GM18507 (cell line): Measurements from ENCODE around the gene HSPA14.
A peak's percentile ranks its signal among the peaks of the same experiment; 100 is the strongest.
"Not testable (repeated sequence)": the region's sequence is repeated elsewhere in the genome, so short reads cannot be mapped to it uniquely, and the experiment has no call there.

Experiments used
- DNase-seq: peaks from one replicate; pipeline ENCODE4 v3.0.0; 2011; ENCODE audit warnings: low read depth; ENCODE audit not compliant: insufficient read length; ENCODE audit errors: extremely low spot score
- FAIRE-seq: peaks from 2 replicates; lab custom pipeline; 2011; peaks lifted over from hg19 to GRCh38; lab: Jason Lieb, UNC

Gene HSPA14

GRCh38 chr10:14878266-14879123 is 40.4 kb downstream of the HSPA14 start, which contains the start of gene SUV39H2:
Gene SUV39H2 (plus strand): TSS chr10:14878866. CDS start chr10:14878889, 23 bp downstream.
- FAIRE-seq (peak; percentile 92), DNase-seq (peak; percentile 99)

- FAIRE-seq, result no peak
Observed at GRCh38 chr10:14879124-14879927, 41.2 kb downstream of the HSPA14 start.

GRCh38 chr10:14879928-14880193 is 41.8 kb downstream of the HSPA14 start:
- DNase-seq (no peak), FAIRE-seq (no peak)

More at GRCh38 chr10:14879124-14879927, 41.2 kb downstream of the HSPA14 start:
- peak; percentile 12 for DNase-seq

GRCh38 chr10:14880229-14880628 is 42.1 kb downstream of the HSPA14 start:
- DNase-seq (no peak), FAIRE-seq (no peak)

GRCh38 chr10:14884082-14884481 is 46.0 kb downstream of the HSPA14 start:
- FAIRE-seq (no peak), DNase-seq (no peak)

GRCh38 chr10:14889318-14889717 is 51.2 kb downstream of the HSPA14 start:
- no peak for DNase-seq
- FAIRE-seq, result peak; percentile 29

GRCh38 chr10:14891151-14891550 is 53.0 kb downstream of the HSPA14 start:
- no peak for DNase-seq
- no peak for FAIRE-seq

GRCh38 chr10:14904316-14904732 is 66.2 kb downstream of the HSPA14 start:
- DNase-seq, result no peak
- FAIRE-seq, result peak; percentile 21

- FAIRE-seq (no peak), DNase-seq (no peak)
Observed at GRCh38 chr10:14904864-14905263, 66.8 kb downstream of the HSPA14 start.

- DNase-seq (no peak), FAIRE-seq (peak; percentile 38)
Observed at GRCh38 chr10:14905890-14906289, 67.8 kb downstream of the HSPA14 start.

GRCh38 chr10:14906765-14907164 is 68.7 kb downstream of the HSPA14 start:
- FAIRE-seq (no peak), DNase-seq (no peak)

- FAIRE-seq, DNase-seq: not testable (repeated sequence)
Observed at GRCh38 chr10:14907591-14907990, 69.5 kb downstream of the HSPA14 start.

GRCh38 chr10:14909101-14909500 is 71.0 kb downstream of the HSPA14 start:
- FAIRE-seq, result no peak
- no peak for DNase-seq

GRCh38 chr10:14910953-14911352 is 72.8 kb downstream of the HSPA14 start:
- no peak for FAIRE-seq
- DNase-seq, result no peak

- FAIRE-seq (no peak), DNase-seq (no peak)
Observed at GRCh38 chr10:14911801-14912200, 73.7 kb downstream of the HSPA14 start.

- FAIRE-seq (no peak), DNase-seq (no peak)
Observed at GRCh38 chr10:14916600-14916999, 78.5 kb downstream of the HSPA14 start.

GRCh38 chr10:14917827-14918226 is 79.7 kb downstream of the HSPA14 start:
- FAIRE-seq (no peak), DNase-seq (no peak)

GRCh38 chr10:14918964-14919363 is 80.9 kb downstream of the HSPA14 start:
- no peak for DNase-seq
- FAIRE-seq, result peak; percentile 52
